Measurements from ENCODE around the gene PFKP.
"Not testable (repeated sequence)": the region's sequence is repeated elsewhere in the genome, so short reads cannot be mapped to it uniquely, and the experiment has no call there.

PFKP gene

GRCh38 chr10:3047596-3047995 lies 19.8 kb upstream of the PFKP start:
- DNase-seq = no peak

- DNase-seq = peak; percentile 83
These were observed 19.0 kb upstream of the PFKP start for GRCh38 chr10:3048119-3049019.

- DNase-seq = no peak
These were observed 15.7 kb upstream of the PFKP start for GRCh38 chr10:3051692-3052091.

GRCh38 chr10:3053155-3053554 lies 14.2 kb upstream of the PFKP start:
- no peak for DNase-seq

GRCh38 chr10:3054183-3054850 lies 13.0 kb upstream of the PFKP start:
- DNase-seq = no peak

GRCh38 chr10:3054851-3055199 lies 12.5 kb upstream of the PFKP start:
- DNase-seq = no peak

- DNase-seq = peak; percentile 87
These were observed 10.9 kb upstream of the PFKP start for GRCh38 chr10:3056280-3057037.

GRCh38 chr10:3057946-3058345 lies 9.4 kb upstream of the PFKP start:
- DNase-seq = no peak

GRCh38 chr10:3059974-3060373 lies 7.4 kb upstream of the PFKP start:
- no peak for DNase-seq

- no peak for DNase-seq
These were observed 6.9 kb upstream of the PFKP start for GRCh38 chr10:3060481-3060889.

GRCh38 chr10:3061323-3061898 lies 5.9 kb upstream of the PFKP start:
- DNase-seq = not testable (repeated sequence)

GRCh38 chr10:3062502-3063186 lies 4.7 kb upstream of the PFKP start:
- DNase-seq = no peak

- no peak for DNase-seq
These were observed 2.9 kb upstream of the PFKP start for GRCh38 chr10:3064423-3064822.

GRCh38 chr10:3065622-3066021 lies 1.7 kb upstream of the PFKP start:
- DNase-seq = no peak

- DNase-seq = no peak
These were observed 831 bp upstream of the PFKP start for GRCh38 chr10:3066317-3067117.

- DNase-seq = no peak
These were observed 471 bp downstream of the PFKP start for GRCh38 chr10:3067859-3068179.

- DNase-seq = no peak
These were observed 1.0 kb downstream of the PFKP start for GRCh38 chr10:3068201-3068967.

- DNase-seq = no peak
These were observed 1.8 kb downstream of the PFKP start for GRCh38 chr10:3068968-3069737.

GRCh38 chr10:3069876-3070275 lies 2.5 kb downstream of the PFKP start:
- DNase-seq = no peak

Measured in kidney glomerular epithelial cell (primary cell).